ENCODE results near the gene HIPK3. TPM values are rescaled to one million over a fixed set of nuclear protein-coding genes. Genes with fewer than 3 reads are reported as not detected.
A peak's percentile ranks its signal among the peaks of the same experiment; 100 is the strongest.

The HIPK3 gene
- total RNA-seq, 1 donor from 2014 or later = 107 TPM

DNA sequence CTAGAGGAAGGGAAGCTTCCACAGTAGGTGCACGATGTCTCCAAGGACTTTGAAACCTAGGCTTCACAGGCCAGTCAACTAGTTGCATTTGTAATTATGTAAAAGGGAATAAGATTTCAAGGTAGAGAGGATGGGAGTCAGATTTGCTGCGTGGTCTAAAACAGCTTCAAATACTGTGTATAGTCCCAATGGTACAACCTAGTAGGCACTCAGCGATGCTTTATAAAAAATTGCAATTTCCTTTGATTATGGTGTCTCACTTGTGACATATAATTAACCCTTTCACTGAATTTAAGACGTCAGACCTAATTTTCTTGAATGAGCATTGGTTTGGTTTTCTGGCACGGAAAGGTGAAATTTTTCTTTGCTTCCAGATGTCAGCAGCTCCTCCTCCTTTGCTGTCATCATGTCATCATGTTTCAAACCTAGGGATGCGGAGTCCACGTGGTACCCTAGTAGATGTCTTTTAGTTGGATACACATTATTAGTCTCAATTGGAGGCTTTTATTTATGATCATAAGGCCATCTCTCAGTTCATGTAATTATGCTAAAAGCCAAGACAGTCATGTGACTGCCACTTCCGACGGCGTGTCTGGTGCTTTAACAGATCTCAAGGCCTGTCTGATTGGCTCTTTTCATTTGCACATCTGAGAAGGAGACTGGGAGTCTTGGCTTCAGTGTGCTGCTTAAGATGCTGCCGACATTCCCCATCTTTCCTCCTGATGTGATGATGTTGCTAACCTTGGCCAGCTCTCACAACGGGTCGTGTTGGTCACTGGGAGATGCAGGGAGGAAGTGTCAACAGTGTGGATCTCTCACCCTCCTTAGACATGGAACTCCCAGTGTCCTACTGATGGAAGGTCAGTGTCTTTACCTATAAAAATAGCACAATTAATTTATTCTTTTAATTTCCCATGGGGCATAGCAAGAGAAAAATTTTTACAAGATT is 134.0 kb downstream of the HIPK3 start:
- DNase-seq (ENCODE audit: low read depth in 2 of 2) = no peak

DNA sequence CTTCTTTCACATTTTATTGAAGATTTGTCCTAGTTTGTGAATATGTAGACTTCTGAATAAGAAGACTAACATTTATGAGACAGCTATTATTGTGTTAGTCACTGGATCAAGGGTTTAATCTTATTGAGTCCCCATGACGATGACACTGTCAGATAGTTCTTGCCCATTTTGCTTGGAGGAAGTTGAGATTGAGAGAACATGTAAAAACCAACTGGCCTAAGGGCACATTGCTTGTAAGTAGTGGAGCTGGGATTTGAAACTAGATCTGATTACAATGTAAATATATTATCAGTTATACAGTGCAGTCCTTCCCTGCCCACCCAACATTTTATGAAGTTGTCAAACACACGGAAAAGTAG is 134.7 kb downstream of the HIPK3 start:
- no peak for DNase-seq (ENCODE audit: low read depth in 2 of 2)

DNA sequence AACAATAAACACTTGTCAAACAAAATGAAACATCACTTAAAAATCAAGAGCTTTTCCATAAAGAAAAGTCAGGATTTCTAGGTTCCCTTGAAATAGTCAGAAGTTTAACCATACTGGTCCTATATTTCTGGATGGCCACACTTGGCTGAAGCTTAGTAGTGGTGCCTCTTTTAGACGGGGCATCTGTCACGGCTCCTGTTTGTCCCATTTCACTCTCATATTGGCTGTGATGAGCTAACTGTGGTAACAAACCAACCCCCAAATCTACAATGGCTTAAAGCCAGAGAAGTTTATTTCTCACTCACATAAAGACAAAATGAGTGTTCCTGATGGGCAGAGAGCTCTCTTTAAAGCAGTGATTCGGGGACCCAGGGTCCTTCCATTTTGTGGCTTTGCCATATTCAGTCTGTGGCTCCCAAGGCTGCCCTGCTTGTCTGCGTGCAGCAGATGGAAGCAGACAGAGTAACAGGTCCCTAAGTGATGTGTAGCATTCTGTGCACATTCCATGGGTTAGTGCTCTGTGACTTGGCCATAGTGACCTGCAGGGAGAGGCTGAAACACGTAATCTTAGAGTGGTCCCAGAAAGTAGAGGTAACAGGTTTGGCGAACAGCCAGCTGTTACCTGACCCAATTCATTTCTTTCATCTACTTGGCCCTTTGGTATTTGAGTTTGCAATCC is 137.4 kb downstream of the HIPK3 start:
- DNase-seq (ENCODE audit: low read depth in 2 of 2) = no peak

DNA sequence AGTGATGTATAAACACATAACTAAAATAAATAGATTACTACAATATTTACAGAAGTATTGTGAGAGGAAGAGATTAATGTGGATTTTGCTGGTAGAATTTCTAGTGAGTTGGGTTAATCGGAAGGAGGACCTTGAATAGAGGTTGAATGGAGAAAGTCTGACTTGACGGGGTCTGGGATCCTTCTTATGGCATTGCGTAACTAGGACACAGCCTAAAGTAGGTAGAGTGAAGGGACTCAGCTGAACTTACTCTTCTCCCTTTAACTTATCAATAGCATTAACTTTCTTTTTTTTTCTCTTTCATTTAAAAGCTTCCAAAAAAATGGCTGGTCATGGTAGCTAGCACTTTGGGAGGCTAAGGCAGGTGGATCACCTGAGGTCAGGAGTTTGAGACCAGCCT is 139.2 kb downstream of the HIPK3 start:
- DNase-seq (ENCODE audit: low read depth in 2 of 2) = no peak

DNA sequence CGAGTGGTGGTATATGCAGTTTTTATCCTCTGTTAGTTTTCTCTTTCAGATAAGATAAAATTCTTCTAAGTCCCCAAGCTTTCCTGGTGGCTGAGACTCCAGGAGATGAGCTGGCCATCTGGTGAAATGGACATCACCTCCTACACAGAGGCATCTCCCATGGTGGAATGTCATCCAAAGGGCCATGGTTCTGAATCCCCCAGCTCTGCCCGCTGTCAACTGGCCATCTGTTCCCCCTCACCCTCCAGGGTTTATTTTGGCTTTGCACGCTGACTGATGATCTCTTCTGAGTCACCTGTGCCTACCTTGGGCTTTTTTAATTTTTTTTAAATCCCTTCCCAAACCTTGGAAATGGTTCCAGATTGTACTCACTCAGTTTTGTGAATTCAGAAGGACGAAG is 142.2 kb downstream of the HIPK3 start:
- no peak for DNase-seq (ENCODE audit: low read depth in 2 of 2)

DNA sequence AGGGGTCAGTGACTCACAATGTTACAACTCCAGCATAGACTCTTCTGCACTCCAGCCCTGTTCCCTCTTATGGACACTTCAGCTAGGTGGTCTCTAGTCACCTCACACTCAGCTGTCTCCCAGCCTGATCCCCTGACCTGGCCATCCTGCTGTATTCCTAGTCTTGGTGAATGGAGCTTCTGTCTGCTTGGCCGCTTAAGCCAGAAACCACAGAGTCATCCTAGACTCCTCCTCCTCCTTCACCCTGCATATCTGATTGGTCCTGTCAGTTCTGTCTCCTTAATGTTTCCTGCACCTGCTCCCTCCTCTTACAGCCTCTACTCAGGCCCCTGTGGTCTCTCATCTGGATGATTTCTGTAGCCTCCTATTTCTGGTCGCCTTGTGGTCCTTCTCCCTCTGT is 144.9 kb downstream of the HIPK3 start:
- peak in 1 of 2 donors; percentile 11 for DNase-seq (ENCODE audit: low read depth in 2 of 2)

DNA sequence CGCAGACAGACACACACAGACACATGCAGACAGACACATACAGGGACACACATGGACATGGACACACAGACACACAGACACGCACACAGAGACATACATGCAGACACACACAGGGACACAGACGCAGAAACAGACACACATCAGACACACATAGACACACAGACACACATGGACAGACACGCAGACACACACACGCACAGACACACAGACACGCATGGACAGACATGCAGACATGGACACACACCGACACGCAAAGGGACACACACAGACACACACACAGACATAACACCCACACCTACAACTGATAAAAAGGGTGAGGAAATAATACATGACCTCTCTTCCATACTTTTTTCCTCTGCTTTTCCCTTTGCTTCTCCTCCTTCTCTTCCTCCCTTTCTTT is 146.2 kb downstream of the HIPK3 start:
- no peak for DNase-seq (ENCODE audit: low read depth in 2 of 2)

DNA sequence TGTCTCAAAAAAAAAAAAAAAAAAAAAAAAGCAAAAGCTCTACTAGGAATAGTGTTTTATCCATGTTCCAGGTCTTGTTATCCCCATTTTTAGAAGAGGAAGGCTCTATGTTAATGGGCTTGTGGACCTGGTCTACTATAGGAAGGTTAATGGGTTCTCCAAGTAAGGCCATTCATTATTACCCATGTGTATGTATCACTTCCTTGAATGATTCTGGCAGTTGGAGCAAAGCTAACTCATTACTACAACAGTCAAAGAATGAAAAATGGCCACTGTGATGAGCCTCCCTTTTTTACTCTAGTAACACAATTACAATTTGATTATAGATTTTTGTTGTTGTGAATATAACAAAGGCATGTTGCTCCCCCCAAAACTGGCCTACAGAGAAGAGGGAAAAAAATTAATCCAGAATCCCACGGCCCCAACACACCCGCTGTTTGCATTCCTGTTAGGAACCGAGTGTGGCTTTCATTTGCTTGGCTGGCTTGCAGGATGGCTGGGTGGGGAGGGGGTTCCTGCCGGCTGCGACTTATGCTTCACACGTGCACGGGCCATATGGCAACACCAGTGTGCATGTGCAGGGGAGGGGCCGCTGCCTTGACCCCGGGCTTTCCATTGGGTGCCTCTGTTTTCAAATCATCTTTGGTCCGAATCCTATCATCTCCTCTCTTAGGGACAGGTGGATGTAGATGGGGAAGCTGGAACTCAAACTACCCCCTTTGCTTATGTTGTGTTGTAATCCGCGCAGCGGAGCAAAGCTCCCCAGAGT is 148.8 kb downstream of the HIPK3 start:
- peak in 1 of 2 donors; percentile 31 for DNase-seq (ENCODE audit: low read depth in 2 of 2)

Other genes with a start within 250 kb of the HIPK3 start
- gene DEPDC7, start 241.5 kb upstream of the HIPK3 start, total RNA-seq = under 0.01 and 0.20 TPM in 2 replicates
- gene TCP11L1, start 217.8 kb upstream of the HIPK3 start, total RNA-seq = 9.6 and 13.1 TPM in 2 replicates
- 14.3 and 15.5 TPM in 2 replicates for gene CSTF3, start 95.9 kb upstream of the HIPK3 start, total RNA-seq
- gene KIAA1549L, start 118.7 kb downstream of the HIPK3 start, total RNA-seq = 0.40 and 1.5 TPM in 2 replicates

All from lung microvascular endothelial cell (primary cell).